Psoas muscle (tissue), 8 donors: Measurements from ENCODE around the gene ZC3HAV1. TPM values are rescaled to one million over a fixed set of nuclear protein-coding genes. Genes with fewer than 3 reads are reported as not detected.

Experiments used
- ATAC-seq, 4 donors: fragments of 200-7000 bp; cut with Tn5 transposase; one replicate each; pipeline ENCODE4 v1.9.1; 2020; ENCODE audit warnings: moderate library complexity in 3 of 4, mild to moderate bottlenecking in 2 of 4
- DNase-seq, 2 donors: peaks; one replicate each; pipeline ENCODE4 v3.0.0-alpha.2; 2020
- H3K27ac ChIP-seq: fragments of 200-600 bp; one replicate; pipeline ENCODE4 v1.8.0; 2022
- H3K27me3 ChIP-seq, 3 donors: fragments of 200-600 bp in 1 of 3; one replicate each; pipeline versions ENCODE4 v1.6.1 to v1.8.0; 2013 to 2022; ENCODE audit warnings: low read length in 2 of 3, mild to moderate bottlenecking in 2 of 3, moderate library complexity in 1 of 3; ENCODE audit not compliant: insufficient read depth in 3 of 3
- H3K36me3 ChIP-seq, 2 donors: fragments of 200-600 bp in 1 of 2; one replicate each; pipeline versions ENCODE4 v1.6.1 to v1.8.0; 2013 to 2022; ENCODE audit warnings: low read depth in 1 of 2, mild to moderate bottlenecking in 1 of 2, moderate library complexity in 1 of 2; ENCODE audit not compliant: insufficient read depth in 1 of 2
- H3K4me1 ChIP-seq: fragments of 200-600 bp; one replicate; pipeline ENCODE4 v1.8.0; 2022
- H3K4me3 ChIP-seq: fragments of 200-600 bp; one replicate; pipeline ENCODE4 v1.8.0; 2022; ENCODE audit warnings: mild to moderate bottlenecking
- H3K9me3 ChIP-seq: fragments of 200-600 bp; one replicate; pipeline ENCODE4 v1.8.0; 2022
- WGBS, 3 donors: extraction: QIAGEN DNeasy Blood & Tissue Kit; methylation state at CpG; one replicate each; pipeline versions ENCODE4 v1.1.6 to v1.1.7; 2013; 5-methylcytosine and 5-hydroxymethylcytosine counted together
- intact Hi-C, 2 donors: fragments of 100-400 bp; cut with DNase I; formaldehyde crosslinking; loops; one replicate each; pipeline versions ENCODE4 v1.11.0 to v1.14.2; 2022
- polyA plus RNA-seq, 3 donors: library from polyadenylated mRNA; stranded (reverse); fragments of 200-250 nt; gene quantifications; one replicate each; pipeline ENCODE4 v1.2.3, GENCODE V29; 2013
- total RNA-seq, 4 donors: library from RNA; stranded (reverse); fragmentation: NEBNext Ultra II Directional in 2 of 4; extraction: Animal tissue kit (Norgen Biotek cat#: 25700) in 2 of 4; gene quantifications; one replicate each; pipeline versions ENCODE4 v1.2.1 to v1.2.4, GENCODE V29; 2021 to 2023
- TF ChIP-seq, protein P1 (sequence below): fragments of 200-600 bp; IDR thresholded peaks from one replicate; pipeline ENCODE4 v1.8.0; 2022; ENCODE audit warnings: antibody characterized with exemption
- donor health status: healthy with polysubstance abuse.
- donor health status: DM: no; HTN: no; CAD: no; lungs with moderate emphysema.
- donor health status: Bipolar disorder and iron deficiency.
- donor health status: healthy.
- donor health status: DM: yes; HTN: yes; CAD: no.
- donor health status: DM: no; HTN: no; CAD: no.
- donor health status: DM: no; HTN: no; CAD: no.
- donor health status: DM: yes; HTN: yes; CAD: no.

ZC3HAV1 gene
- total and polyA plus RNA-seq, 7 donors = 1.6 to 5.3 (median 3.9) TPM

DNA sequence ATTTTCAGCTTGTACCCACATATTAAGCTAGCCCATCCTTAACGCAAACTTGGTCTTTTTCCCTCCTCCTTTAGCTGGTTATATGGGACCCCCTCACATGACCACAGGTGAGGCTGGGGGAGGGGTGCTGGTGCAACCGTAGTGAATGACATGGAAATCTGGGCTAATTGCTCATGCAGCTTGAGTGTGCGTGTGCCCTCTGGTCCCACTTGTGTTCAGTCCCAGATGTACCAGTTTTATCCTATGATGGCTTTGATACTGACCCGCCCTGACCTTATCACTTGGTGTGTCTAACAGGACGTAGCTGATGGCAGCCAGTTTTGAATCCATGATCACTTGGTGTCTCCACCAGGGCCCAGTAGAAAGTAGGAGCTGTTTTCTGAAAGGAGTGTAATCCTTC is 5.1 kb upstream of the ZC3HAV1 start:
- TF ChIP-seq, protein P1, sequence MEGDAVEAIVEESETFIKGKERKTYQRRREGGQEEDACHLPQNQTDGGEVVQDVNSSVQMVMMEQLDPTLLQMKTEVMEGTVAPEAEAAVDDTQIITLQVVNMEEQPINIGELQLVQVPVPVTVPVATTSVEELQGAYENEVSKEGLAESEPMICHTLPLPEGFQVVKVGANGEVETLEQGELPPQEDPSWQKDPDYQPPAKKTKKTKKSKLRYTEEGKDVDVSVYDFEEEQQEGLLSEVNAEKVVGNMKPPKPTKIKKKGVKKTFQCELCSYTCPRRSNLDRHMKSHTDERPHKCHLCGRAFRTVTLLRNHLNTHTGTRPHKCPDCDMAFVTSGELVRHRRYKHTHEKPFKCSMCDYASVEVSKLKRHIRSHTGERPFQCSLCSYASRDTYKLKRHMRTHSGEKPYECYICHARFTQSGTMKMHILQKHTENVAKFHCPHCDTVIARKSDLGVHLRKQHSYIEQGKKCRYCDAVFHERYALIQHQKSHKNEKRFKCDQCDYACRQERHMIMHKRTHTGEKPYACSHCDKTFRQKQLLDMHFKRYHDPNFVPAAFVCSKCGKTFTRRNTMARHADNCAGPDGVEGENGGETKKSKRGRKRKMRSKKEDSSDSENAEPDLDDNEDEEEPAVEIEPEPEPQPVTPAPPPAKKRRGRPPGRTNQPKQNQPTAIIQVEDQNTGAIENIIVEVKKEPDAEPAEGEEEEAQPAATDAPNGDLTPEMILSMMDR = no peak
- no peak overlapping the region for H3K4me3 ChIP-seq
- H3K4me1 ChIP-seq = no peaks in the 10 kb centered on the region
- intact Hi-C loops = no loop called here
- DNase-seq = no peak
- 70 to 90% (median 85%) methylated on average over 5 of the region's 5 CpGs for WGBS, 3 donors
- H3K36me3 ChIP-seq = no peaks in the 10 kb centered on the region
- ATAC-seq = no peak
- no peaks in the 10 kb centered on the region for H3K9me3 ChIP-seq
- H3K27ac ChIP-seq = no peak overlapping the region
- no peaks in the 10 kb centered on the region for H3K27me3 ChIP-seq

DNA sequence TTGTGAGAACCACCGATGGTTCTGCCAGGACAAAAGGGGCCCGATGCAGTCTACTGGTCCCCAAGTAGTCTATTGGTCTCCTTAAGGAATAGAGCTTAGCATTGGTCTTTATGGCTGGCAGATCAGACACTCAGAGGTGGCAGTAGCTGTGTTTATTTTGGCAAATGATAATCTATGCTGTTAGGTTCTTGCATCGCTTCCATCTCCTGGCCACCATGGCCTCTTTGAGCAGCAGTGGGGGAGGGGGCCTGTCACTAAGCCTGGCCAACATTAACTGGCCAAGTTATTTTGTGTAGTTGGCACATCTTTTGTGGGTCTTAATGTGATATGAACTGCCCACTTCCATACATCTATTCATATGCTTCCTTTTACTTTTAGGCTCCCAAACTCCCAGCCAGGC is 4.5 kb upstream of the ZC3HAV1 start:
- no peak for ATAC-seq

DNA sequence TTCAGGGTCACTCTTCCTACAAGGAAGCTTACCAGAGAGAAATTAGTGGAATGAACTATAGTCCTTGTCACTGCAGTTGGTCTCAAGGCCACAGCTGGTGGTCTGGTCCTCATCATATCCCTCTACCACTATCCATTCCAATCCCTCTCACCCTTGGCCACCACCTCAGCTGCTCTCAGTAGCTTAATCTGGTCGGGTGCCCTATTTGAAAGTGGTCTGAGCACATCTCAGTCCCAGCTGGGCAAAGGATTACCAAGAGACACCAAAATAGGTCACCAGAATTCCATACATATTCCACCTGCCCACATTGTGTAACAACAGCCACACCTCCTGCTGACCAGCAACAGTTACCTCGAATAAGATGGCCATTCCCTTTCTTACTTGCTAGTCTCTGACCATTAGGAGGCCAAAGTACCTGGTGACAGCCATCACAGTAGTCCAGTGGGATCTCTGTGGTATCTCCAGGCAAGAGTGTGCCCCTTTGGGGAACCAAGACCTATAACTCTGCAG is 3.3 kb upstream of the ZC3HAV1 start:
- no peaks in the 10 kb centered on the region for H3K27me3 ChIP-seq
- no peak overlapping the region for H3K4me3 ChIP-seq
- no peak for ATAC-seq
- intact Hi-C loops = no loop called here
- 70 to 83% (median 74%) methylated on average over 2 of the region's 2 CpGs for WGBS, 3 donors
- H3K36me3 ChIP-seq = no peaks in the 10 kb centered on the region
- H3K27ac ChIP-seq = no peak overlapping the region
- peaks cover 2% of the 10 kb centered on the region for H3K4me1 ChIP-seq
- TF ChIP-seq, protein P1 = no peak
- no peak for DNase-seq
- H3K9me3 ChIP-seq = no peaks in the 10 kb centered on the region

More for the DNA sequence above, 4.5 kb upstream of the ZC3HAV1 start:
- 90 to 93% (median 92%) methylated on average over 3 of the region's 3 CpGs for WGBS, 3 donors
- intact Hi-C loops = no loop called here
- H3K9me3 ChIP-seq = no peaks in the 10 kb centered on the region
- H3K27ac ChIP-seq = no peak overlapping the region
- TF ChIP-seq, protein P1 = no peak
- no peak overlapping the region for H3K4me3 ChIP-seq
- H3K4me1 ChIP-seq = no peaks in the 10 kb centered on the region
- no peak for DNase-seq
- no peaks in the 10 kb centered on the region for H3K27me3 ChIP-seq
- H3K36me3 ChIP-seq = no peaks in the 10 kb centered on the region

- no peak overlapping the region for H3K4me3 ChIP-seq
- H3K27me3 ChIP-seq = no peaks in the 10 kb centered on the region
- no peaks in the 10 kb centered on the region for H3K9me3 ChIP-seq
- intact Hi-C loops = no loop called here
- 88 to 95% (median 95%) methylated on average over 3 of the region's 3 CpGs for WGBS, 3 donors
- H3K36me3 ChIP-seq = no peaks in the 10 kb centered on the region
- ATAC-seq (no peak), DNase-seq (no peak)
- TF ChIP-seq, protein P1 = no peak
- H3K27ac ChIP-seq = no peak overlapping the region
- peaks cover 2% of the 10 kb centered on the region for H3K4me1 ChIP-seq
Measured at GRCh38 chr7:139112316-139112715, 2.8 kb upstream of the ZC3HAV1 start.

DNA sequence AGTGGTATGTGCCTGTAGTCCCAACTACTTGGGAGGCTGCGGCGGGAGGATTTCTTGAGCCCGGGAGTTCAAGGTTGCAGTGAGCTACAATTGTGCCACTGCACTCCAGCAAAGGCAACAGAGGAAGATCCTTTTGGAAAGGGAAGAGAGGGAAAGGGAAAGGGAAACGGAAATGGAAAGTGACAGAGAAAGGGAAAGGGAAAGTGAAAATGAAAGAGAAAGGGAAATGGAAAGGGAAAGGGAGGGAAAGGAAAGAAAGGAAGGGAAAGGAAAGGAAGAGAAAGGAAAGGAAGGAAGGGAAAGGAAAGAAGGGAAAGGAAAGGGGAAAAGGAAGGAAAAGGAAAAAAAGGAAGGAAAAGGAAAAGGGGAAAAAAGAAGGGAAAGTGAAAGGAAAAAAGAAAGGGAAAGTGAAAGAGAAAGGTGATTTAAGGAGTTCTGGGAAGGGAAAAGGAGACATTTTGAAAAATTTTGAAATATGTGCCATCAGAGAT is 2.3 kb upstream of the ZC3HAV1 start:
- Histone ChIP-seq H3K9me3 (no peaks in the 10 kb centered on the region), H3K4me1 (peaks cover 2% of the 10 kb centered on the region), H3K4me3 (no peak overlapping the region), H3K27me3 (no peaks in the 10 kb centered on the region), H3K36me3 (no peaks in the 10 kb centered on the region), H3K27ac (no peak overlapping the region)
- intact Hi-C loops = no loop called here
- 93 to 96% (median 95%) methylated on average over 4 of the region's 4 CpGs for WGBS, 3 donors
- no peak for ATAC-seq
- TF ChIP-seq, protein P1 = no peak
- DNase-seq = no peak
